CD4-positive, alpha-beta T cell treated with Interleukin-10 for 1 hour (primary cell): ENCODE measurements around the gene PSMG2.
A peak's percentile ranks its signal among the peaks of the same experiment; 100 is the strongest.

Source experiments
- DNase-seq: peaks from one replicate; pipeline ENCODE4 v3.0.0-alpha.2; 2020

PSMG2 gene

DNA sequence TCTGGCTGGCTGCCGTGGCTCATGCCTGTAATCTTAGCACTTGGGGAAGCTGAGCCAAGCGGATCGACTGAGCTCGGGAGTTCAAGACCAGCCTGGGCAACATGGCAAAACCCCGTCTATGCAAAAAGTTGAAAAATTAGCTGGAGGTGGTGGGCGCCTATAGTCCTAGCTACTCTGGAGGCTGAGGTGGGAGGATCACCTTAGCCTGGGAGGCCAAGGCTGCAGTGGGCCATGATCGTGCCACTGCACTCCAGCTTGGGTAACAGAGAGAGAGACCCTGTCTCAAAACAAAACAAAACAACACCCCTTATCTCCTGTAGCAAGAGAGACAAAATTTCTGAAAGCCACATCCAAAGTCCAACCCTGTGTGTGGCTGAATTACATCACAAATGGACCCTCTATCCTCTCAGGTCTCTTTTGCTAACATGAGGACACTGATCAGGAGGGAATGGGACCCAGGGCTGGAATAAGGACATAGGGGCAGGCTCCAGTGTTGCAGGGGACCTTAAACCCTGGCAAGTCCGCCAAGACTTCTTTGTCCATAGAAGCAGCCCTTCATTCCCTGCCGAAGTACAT lies 64.8 kb downstream of the PSMG2 start:
- DNase-seq, result no peak

DNA sequence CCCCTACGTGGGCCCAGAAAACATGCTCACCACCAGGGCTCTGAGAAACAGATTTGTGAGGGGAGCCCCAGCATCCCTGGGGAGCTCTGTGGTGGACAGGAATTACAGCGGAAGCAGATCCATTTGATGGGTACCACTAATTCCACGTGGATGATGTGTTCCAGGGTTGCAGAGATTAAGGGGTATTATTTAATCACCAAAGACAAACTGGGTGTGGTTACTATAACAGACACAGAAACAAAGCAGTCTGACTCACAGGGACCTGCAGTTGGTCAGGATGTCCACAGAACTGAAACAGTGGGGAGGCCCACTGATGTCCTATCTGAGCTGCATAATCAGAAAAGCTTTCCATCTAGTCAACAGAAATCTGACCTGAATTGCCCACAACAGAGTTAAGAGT lies 65.8 kb downstream of the PSMG2 start:
- DNase-seq, result no peak

- DNase-seq, result no peak
These were observed 66.3 kb downstream of the PSMG2 start for GRCh38 chr18:12769136-12769535.

- DNase-seq, result no peak
These were observed 67.0 kb downstream of the PSMG2 start for GRCh38 chr18:12769644-12770440.

- DNase-seq, result no peak
These were observed 67.8 kb downstream of the PSMG2 start for GRCh38 chr18:12770469-12771219.

GRCh38 chr18:12772111-12772510 lies 69.3 kb downstream of the PSMG2 start:
- DNase-seq, result no peak

GRCh38 chr18:12773369-12773768 lies 70.5 kb downstream of the PSMG2 start:
- no peak for DNase-seq

GRCh38 chr18:12774982-12775381 lies 72.1 kb downstream of the PSMG2 start:
- DNase-seq, result peak; percentile 33
